Measurements from ENCODE around the gene FAM20C. TPM values are rescaled to one million over a fixed set of nuclear protein-coding genes. Genes with fewer than 3 reads are reported as not detected.

Gene FAM20C
- total RNA-seq, 1 donor from 2014 or later = 1.0 TPM

GRCh38 chr7:222716-223041 lies 30.3 kb downstream of the FAM20C start:
- H3K36me3 Mint-ChIP-seq (ENCODE audit: low read depth) = no peaks in the 10 kb centered on the region
- H3K27ac Mint-ChIP-seq = no peak overlapping the region
- intact Hi-C loops (cut with micrococcal nuclease) = no loop called here
- no peak for DNase-seq
- no peaks in the 10 kb centered on the region for H3K4me1 Mint-ChIP-seq
- no peak overlapping the region for H3K4me3 Mint-ChIP-seq
- no peaks in the 10 kb centered on the region for H3K27me3 Mint-ChIP-seq
- H3K9me3 Mint-ChIP-seq = no peaks in the 10 kb centered on the region

DNA sequence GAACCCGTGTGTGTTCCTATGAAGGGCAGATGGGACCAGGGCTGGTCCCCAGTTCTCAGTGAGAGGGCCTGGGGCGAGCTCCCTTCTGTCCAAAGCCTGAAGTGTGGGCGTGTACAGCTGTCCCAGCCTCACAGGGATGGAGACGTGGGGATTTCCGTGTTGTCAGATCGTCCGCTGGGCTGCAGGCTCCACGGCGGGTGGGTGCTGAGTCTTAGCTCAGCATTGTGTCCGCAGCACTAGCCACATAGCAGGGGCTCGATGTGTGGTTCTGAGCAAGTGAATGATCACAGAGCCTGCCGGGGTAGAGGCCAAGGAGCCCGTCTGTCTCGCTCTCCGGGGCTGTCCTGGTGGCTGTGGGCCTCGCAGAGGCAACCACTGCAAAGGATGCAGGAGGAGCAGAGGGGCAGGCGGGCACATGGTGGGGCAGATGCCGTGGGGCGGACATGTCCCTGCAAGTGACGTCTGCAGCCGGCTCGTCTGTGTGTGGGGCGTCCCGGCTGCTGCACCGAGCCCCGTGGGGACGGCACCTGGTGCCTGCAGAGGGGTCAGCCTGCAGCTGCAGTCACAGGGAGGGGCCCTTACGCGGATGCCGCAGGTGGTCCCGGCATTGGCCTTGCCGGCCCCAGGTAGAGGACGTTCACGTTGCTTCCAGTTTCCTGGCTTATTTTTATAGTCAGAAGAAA lies 30.9 kb downstream of the FAM20C start:
- H3K4me3 Mint-ChIP-seq = no peak overlapping the region
- no peaks in the 10 kb centered on the region for H3K36me3 Mint-ChIP-seq (ENCODE audit: low read depth)
- no peaks in the 10 kb centered on the region for H3K4me1 Mint-ChIP-seq
- intact Hi-C loops (cut with micrococcal nuclease) = no loop called here
- no peak overlapping the region for H3K27ac Mint-ChIP-seq
- no peaks in the 10 kb centered on the region for H3K9me3 Mint-ChIP-seq
- H3K27me3 Mint-ChIP-seq = no peaks in the 10 kb centered on the region
- no peak for DNase-seq

DNA sequence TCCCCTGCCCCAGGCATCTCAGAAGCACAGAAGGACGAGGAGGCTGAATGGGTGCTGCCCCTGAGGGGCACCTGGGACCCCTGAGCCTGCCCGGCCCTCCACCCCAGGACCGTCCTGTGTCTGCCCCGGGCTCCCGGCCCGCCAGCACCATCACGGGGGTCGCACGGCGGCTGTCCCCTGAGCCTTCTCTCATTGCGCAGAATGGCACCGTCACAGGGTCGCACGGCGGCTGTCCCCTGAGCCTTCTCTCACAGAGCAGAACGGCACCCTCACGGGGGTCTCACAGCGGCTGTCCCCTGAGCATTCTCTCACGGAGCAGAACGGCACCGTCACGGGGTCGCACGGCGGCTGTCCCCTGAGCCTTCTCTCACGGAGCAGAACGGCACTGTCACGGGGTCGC lies 31.5 kb downstream of the FAM20C start:
- H3K27me3 Mint-ChIP-seq = no peaks in the 10 kb centered on the region
- no peaks in the 10 kb centered on the region for H3K4me1 Mint-ChIP-seq
- no peaks in the 10 kb centered on the region for H3K36me3 Mint-ChIP-seq (ENCODE audit: low read depth)
- no peaks in the 10 kb centered on the region for H3K9me3 Mint-ChIP-seq
- H3K4me3 Mint-ChIP-seq = no peak overlapping the region
- no peak overlapping the region for H3K27ac Mint-ChIP-seq
- intact Hi-C loops (cut with micrococcal nuclease) = no loop called here
- DNase-seq = no peak

GRCh38 chr7:226281-226895 lies 34.0 kb downstream of the FAM20C start:
- intact Hi-C loops (cut with micrococcal nuclease) = no loop called here
- Mint-ChIP-seq H3K4me1 (no peaks in the 10 kb centered on the region), H3K36me3 (ENCODE audit: low read depth) (no peaks in the 10 kb centered on the region), H3K27me3 (no peaks in the 10 kb centered on the region), H3K4me3 (no peak overlapping the region), H3K9me3 (no peaks in the 10 kb centered on the region), H3K27ac (no peak overlapping the region)
- no peak for DNase-seq

GRCh38 chr7:227926-228325 lies 35.6 kb downstream of the FAM20C start:
- no peaks in the 10 kb centered on the region for H3K9me3 Mint-ChIP-seq
- no peak overlapping the region for H3K27ac Mint-ChIP-seq
- no peak for DNase-seq
- H3K27me3 Mint-ChIP-seq = no peaks in the 10 kb centered on the region
- no peaks in the 10 kb centered on the region for H3K4me1 Mint-ChIP-seq
- no peak overlapping the region for H3K4me3 Mint-ChIP-seq
- intact Hi-C loops (cut with micrococcal nuclease) = no loop called here
- no peaks in the 10 kb centered on the region for H3K36me3 Mint-ChIP-seq (ENCODE audit: low read depth)

- intact Hi-C loops (cut with micrococcal nuclease) = no loop called here
- DNase-seq = no peak
- Mint-ChIP-seq H3K36me3 (ENCODE audit: low read depth) (no peaks in the 10 kb centered on the region), H3K4me1 (no peaks in the 10 kb centered on the region), H3K27ac (no peak overlapping the region), H3K9me3 (no peaks in the 10 kb centered on the region), H3K27me3 (no peaks in the 10 kb centered on the region), H3K4me3 (no peak overlapping the region)
Observed at GRCh38 chr7:228610-229009, 36.2 kb downstream of the FAM20C start.

- no peaks in the 10 kb centered on the region for H3K4me1 Mint-ChIP-seq
- intact Hi-C loops (cut with micrococcal nuclease) = no loop called here
- no peak for DNase-seq
- no peaks in the 10 kb centered on the region for H3K36me3 Mint-ChIP-seq (ENCODE audit: low read depth)
- no peaks in the 10 kb centered on the region for H3K27me3 Mint-ChIP-seq
- no peak overlapping the region for H3K4me3 Mint-ChIP-seq
- H3K27ac Mint-ChIP-seq = no peak overlapping the region
- no peaks in the 10 kb centered on the region for H3K9me3 Mint-ChIP-seq
Observed at GRCh38 chr7:229184-229964, 37.0 kb downstream of the FAM20C start.

DNA sequence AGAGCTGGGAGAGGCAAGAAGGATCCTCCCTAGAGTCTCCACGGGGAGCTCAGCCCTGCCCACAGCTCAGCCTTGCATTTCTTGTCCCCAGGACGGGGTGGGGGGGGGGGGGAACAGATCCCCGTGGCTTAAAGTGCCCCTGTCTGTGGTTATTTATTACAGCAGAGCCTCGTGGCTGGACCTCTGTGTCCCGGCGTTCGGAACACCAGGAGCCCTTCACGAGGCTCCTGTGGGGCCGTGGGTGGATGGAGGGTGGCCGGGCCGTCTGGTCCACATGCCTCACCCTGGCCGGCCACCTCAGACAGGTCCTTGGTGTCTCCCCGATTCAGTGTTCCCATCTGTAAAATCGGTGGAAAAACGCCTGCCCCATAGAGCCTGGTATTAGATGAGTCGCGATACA lies 37.9 kb downstream of the FAM20C start:
- Mint-ChIP-seq H3K4me3 (no peak overlapping the region), H3K27me3 (no peaks in the 10 kb centered on the region), H3K9me3 (no peaks in the 10 kb centered on the region), H3K4me1 (no peaks in the 10 kb centered on the region), H3K27ac (no peak overlapping the region), H3K36me3 (ENCODE audit: low read depth) (no peaks in the 10 kb centered on the region)
- intact Hi-C loops (cut with micrococcal nuclease) = no loop called here
- DNase-seq = no peak

DNA sequence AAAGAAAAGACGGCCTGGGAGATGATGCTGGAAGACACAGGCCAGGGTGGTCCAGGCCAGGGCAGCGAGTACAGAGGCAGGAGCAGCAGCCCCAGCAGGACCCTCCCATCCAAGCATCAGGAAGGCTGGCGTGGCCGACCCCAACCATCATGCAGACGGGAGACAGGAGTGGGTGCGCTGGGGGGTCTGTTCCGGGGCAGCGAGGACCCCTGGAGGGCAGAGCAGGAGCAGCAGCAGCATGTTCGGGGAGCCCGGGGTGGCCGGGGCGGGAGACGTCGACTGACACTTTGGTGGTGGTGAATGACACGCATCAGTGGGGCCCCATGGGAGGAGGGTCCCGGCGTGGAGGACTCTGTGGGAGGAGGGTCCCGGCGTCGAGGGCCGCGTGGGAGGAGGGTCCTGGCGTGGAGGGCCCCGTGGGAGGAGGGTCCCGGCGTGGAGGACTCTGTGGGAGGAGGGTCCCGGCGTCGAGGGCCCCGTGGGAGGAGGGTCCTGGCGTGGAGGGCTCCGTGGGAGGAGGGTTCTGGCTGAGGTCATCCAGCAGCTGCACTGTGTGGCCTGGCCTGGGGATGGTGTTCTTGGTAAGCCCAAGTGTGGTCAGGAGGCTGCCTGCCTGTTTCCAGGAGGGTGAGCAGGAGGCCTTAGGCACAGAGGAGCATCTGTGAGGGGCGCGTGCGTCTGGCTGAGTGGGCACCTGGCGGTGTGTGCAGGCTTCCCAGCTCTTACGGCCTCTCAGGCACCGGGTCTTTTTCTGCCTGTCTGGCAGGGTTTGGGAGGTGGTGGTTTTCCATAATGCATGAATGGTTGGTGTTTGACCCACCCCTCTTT lies 38.9 kb downstream of the FAM20C start:
- H3K9me3 Mint-ChIP-seq = no peaks in the 10 kb centered on the region
- H3K27ac Mint-ChIP-seq = no peak overlapping the region
- no peaks in the 10 kb centered on the region for H3K4me1 Mint-ChIP-seq
- no peaks in the 10 kb centered on the region for H3K27me3 Mint-ChIP-seq
- H3K4me3 Mint-ChIP-seq = no peak overlapping the region
- no peak for DNase-seq
- intact Hi-C loops (cut with micrococcal nuclease) = no loop called here
- no peaks in the 10 kb centered on the region for H3K36me3 Mint-ChIP-seq (ENCODE audit: low read depth)

DNA sequence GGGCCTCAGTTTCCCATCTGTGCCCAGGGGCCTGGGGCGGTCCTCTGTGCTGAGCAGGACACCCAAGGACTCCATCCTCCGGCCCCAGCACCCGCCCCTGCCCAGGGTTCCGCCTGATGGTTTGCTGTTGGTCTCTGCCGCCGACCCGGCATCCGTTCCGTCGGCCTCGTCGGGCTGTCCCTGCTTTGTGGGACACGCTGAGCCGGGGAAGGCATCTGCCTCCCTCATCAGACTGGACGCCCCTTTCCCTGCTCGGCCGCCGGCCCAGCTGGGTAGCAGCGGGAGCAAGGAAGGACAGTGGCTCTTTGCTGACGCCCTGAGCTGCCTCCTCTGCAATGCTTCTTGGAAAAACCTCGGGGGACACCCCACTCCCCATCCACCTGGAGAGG lies 39.5 kb downstream of the FAM20C start:
- DNase-seq = no peak
- H3K36me3 Mint-ChIP-seq (ENCODE audit: low read depth) = no peaks in the 10 kb centered on the region
- H3K27me3 Mint-ChIP-seq = no peaks in the 10 kb centered on the region
- no peaks in the 10 kb centered on the region for H3K4me1 Mint-ChIP-seq
- no peak overlapping the region for H3K4me3 Mint-ChIP-seq
- H3K9me3 Mint-ChIP-seq = no peaks in the 10 kb centered on the region
- H3K27ac Mint-ChIP-seq = no peak overlapping the region
- intact Hi-C loops (cut with micrococcal nuclease) = no loop called here

DNA sequence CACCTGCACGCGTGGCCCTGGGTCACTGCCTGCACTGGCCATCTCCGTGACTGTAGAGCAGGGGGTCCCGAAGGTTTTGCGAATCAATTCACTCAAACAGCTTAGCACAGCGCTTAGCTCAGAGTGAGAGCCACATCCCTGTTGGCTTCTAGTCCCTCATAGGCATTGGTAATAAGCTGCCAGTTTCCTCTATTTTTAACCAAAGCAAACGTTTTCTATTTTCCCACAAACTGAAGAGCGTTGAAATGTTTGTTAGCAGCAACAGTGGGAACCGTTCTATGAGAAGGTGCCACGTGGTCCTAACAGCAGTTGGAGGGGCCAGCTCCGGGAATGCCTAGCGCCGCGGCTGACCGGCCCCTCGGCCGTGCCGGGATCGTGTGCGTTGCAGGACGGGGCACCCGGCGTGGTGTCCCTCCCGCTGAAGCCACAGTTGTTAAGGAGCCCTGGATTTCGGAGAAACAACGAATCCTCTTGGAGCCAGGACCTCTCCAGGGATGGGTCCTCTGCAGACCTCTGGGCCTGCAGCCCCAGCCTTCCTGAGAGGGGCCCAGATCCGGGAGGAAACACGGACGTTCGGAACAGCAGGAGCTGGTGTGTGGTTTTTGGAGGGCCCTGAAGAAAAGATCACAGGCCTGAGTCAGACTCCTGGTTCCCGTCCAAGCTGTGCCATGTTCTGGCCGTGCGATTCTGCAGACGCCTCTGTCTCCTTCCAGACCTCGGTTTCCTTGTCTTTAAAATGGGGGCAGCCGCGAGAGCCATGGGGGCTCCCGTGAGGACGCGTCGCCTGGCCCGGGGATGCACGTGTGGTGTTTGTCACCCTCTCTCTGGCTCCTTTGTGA lies 40.3 kb downstream of the FAM20C start:
- DNase-seq = no peak
- intact Hi-C loops (cut with micrococcal nuclease) = no loop called here
- H3K27me3 Mint-ChIP-seq = no peaks in the 10 kb centered on the region
- no peaks in the 10 kb centered on the region for H3K9me3 Mint-ChIP-seq
- H3K36me3 Mint-ChIP-seq (ENCODE audit: low read depth) = no peaks in the 10 kb centered on the region
- H3K4me3 Mint-ChIP-seq = no peak overlapping the region
- H3K4me1 Mint-ChIP-seq = no peaks in the 10 kb centered on the region
- H3K27ac Mint-ChIP-seq = no peak overlapping the region

- Mint-ChIP-seq H3K4me1 (no peaks in the 10 kb centered on the region), H3K4me3 (no peak overlapping the region), H3K27me3 (no peaks in the 10 kb centered on the region), H3K9me3 (no peaks in the 10 kb centered on the region), H3K27ac (no peak overlapping the region), H3K36me3 (ENCODE audit: low read depth) (no peaks in the 10 kb centered on the region)
- intact Hi-C loops (cut with micrococcal nuclease) = no loop called here
- DNase-seq = no peak
Observed at GRCh38 chr7:233249-234035, 41.1 kb downstream of the FAM20C start.
